PC-9 (cell line): Measurements from ENCODE around the gene STRN3. TPM values are rescaled to one million over a fixed set of nuclear protein-coding genes. Genes with fewer than 3 reads are reported as not detected.
"Not testable (repeated sequence)": the region's sequence is repeated elsewhere in the genome, so short reads cannot be mapped to it uniquely, and the experiment has no call there.

Source experiments
- BruUV-seq: library from RNA; stranded (reverse); fragments of 400-500 nt; replicated peaks from 2 replicates; lab custom pipeline; 2021; lab: Mats Ljungman, UMichigan
- CTCF ChIA-PET: fragments of 300-600 bp; sonication (Branson Sonifier 250); formaldehyde crosslinking; loops from one replicate; lab custom pipeline; 2022; ENCODE audit warnings: antibody characterized with exemption; lab: Charles Lee
- POLR2A ChIA-PET: fragments of 300-600 bp; sonication (Branson Sonifier 250); formaldehyde crosslinking; loops from one replicate; lab custom pipeline; 2022; ENCODE audit warnings: antibody characterized with exemption; ENCODE audit not compliant: unreplicated experiment; lab: Charles Lee
- DNase-seq, 2 experiments: peaks; one replicate each; pipeline versions ENCODE4 v3.0.0 to v3.0.0-alpha.2; 2015 to 2022; ENCODE audit warnings: mixed read lengths in 1 of 2
- H2AFZ ChIP-seq: fragments of 200-600 bp; sonication (generic); 2 replicates; pipeline ENCODE4 v1.8.1; 2017; ENCODE audit warnings: antibody characterized with exemption
- H3F3A ChIP-seq: fragments of 200-600 bp; sonication (generic); 2 replicates; pipeline ENCODE4 v1.8.1; 2017; ENCODE audit warnings: antibody characterized with exemption, mild to moderate bottlenecking, low read depth; ENCODE audit not compliant: insufficient read depth
- H3K27ac ChIP-seq: fragments of 200-600 bp; sonication (generic); 2 replicates; pipeline ENCODE4 v1.6.1; 2016; ENCODE audit warnings: mixed run types
- H3K27me3 ChIP-seq: fragments of 200-600 bp; sonication (generic); 2 replicates; pipeline ENCODE4 v1.6.1; 2016; ENCODE audit warnings: low read depth, mixed run types; ENCODE audit not compliant: insufficient read depth
- H3K36me3 ChIP-seq: fragments of 200-600 bp; sonication (generic); 2 replicates; pipeline ENCODE4 v1.6.1; 2016; ENCODE audit warnings: low read depth, mixed run types
- H3K4me1 ChIP-seq: fragments of 200-600 bp; sonication (generic); replicated peaks from 2 replicates; pipeline ENCODE4 v1.6.1; 2016; ENCODE audit warnings: mixed run types; ENCODE audit not compliant: insufficient read depth
- H3K4me2 ChIP-seq: fragments of 200-600 bp; sonication (generic); 2 replicates; pipeline ENCODE4 v1.6.1; 2017; ENCODE audit warnings: mixed run types
- H3K4me3 ChIP-seq: fragments of 200-600 bp; sonication (generic); 2 replicates; pipeline ENCODE4 v1.6.1; 2016; ENCODE audit warnings: mixed run types
- H3K79me2 ChIP-seq: fragments of 200-600 bp; sonication (generic); 2 replicates; pipeline ENCODE4 v1.6.1; 2017; ENCODE audit warnings: low read depth, mixed run types
- H3K9me2 ChIP-seq: fragments of 200-600 bp; sonication (generic); 2 replicates; pipeline ENCODE4 v1.8.1; 2017; ENCODE audit warnings: mild to moderate bottlenecking; ENCODE audit not compliant: insufficient read depth
- H3K9me3 ChIP-seq: fragments of 200-600 bp; sonication (generic); 2 replicates; pipeline ENCODE4 v1.8.1; 2016; ENCODE audit warnings: low read depth; ENCODE audit not compliant: insufficient read depth
- H4K20me1 ChIP-seq: fragments of 200-600 bp; sonication (generic); 2 replicates; pipeline ENCODE4 v1.8.1; 2017; ENCODE audit not compliant: insufficient read depth
- EZH2 ChIP-seq: fragments of 200-600 bp; sonication (generic); IDR thresholded peaks from 2 replicates; pipeline ENCODE4 v1.8.0; 2017; ENCODE audit warnings: antibody characterized with exemption, low read depth
- intact Hi-C: fragments of 100-400 bp; cut with micrococcal nuclease; formaldehyde crosslinking; loops from one replicate; pipeline ENCODE4 v1.10.0; 2022; ENCODE audit not compliant: unreplicated experiment
- total RNA-seq: library from RNA; stranded (reverse); gene quantifications from 2 replicates; pipeline ENCODE4 v1.2.3, GENCODE V29; 2021
- TF ChIP-seq, protein P1 (sequence below): fragments of 200-600 bp; sonication (generic); conservative IDR thresholded peaks from 2 replicates; pipeline ENCODE4 v1.6.1; 2017; ENCODE audit warnings: mixed run types, antibody characterized with exemption, mild to moderate bottlenecking, moderate library complexity

The STRN3 gene
- total RNA-seq, 1 experiment from 2014 or later, result 18.1 TPM

DNA sequence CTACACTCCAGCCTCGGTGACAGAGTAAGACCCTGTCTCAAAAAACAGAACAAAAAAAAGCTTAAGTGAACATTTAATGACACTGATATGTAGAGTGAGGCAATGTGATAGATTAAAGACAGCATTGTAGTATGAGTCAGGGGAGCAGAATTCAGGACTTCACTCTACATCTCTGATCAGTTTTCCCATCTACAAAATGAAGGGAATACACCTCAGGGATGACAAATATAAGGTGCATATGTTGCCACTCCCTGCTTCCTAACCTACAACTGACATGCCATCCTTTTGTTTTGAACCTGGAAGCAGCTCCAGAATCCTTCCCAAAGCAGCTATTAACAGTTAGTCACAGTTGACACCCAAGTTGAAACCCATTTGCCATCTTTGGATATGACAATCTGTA, 30.9 kb upstream of the STRN3 start:
- Histone ChIP-seq H3K9me3 (no peaks in the 10 kb centered on the region), H3K4me2 (no peak overlapping the region), H3K4me3 (no peak overlapping the region), H3K36me3 (no peaks in the 10 kb centered on the region), H2AFZ (no peak overlapping the region), H3K4me1 (peaks cover 12% of the 10 kb centered on the region), H3K9me2 (no peaks in the 10 kb centered on the region), H3K27ac (no peak overlapping the region), H3K79me2 (no peaks in the 10 kb centered on the region), H3F3A (no peaks in the 10 kb centered on the region; the same call in 1 of the 2 replicates), H3K27me3 (no peaks in the 10 kb centered on the region), H4K20me1 (no peaks in the 10 kb centered on the region)
- intact Hi-C loops, result no loop called here
- DNase-seq, result no peak
- no peak for TF ChIP-seq EZH2
- TF ChIP-seq, protein P1, sequence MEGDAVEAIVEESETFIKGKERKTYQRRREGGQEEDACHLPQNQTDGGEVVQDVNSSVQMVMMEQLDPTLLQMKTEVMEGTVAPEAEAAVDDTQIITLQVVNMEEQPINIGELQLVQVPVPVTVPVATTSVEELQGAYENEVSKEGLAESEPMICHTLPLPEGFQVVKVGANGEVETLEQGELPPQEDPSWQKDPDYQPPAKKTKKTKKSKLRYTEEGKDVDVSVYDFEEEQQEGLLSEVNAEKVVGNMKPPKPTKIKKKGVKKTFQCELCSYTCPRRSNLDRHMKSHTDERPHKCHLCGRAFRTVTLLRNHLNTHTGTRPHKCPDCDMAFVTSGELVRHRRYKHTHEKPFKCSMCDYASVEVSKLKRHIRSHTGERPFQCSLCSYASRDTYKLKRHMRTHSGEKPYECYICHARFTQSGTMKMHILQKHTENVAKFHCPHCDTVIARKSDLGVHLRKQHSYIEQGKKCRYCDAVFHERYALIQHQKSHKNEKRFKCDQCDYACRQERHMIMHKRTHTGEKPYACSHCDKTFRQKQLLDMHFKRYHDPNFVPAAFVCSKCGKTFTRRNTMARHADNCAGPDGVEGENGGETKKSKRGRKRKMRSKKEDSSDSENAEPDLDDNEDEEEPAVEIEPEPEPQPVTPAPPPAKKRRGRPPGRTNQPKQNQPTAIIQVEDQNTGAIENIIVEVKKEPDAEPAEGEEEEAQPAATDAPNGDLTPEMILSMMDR, result no peak
- ChIA-PET POLR2A (interaction anchor here (0.7 kb wide), 1 partner anchor 63 kb away, joined by 5 read pairs; no protein-coding TSS in a partner anchor), CTCF (interaction anchor here (0.6 kb wide), 1 partner anchor 55 kb away, joined by 8 read pairs; no protein-coding TSS in a partner anchor)
- no TSS peak for BruUV-seq

DNA sequence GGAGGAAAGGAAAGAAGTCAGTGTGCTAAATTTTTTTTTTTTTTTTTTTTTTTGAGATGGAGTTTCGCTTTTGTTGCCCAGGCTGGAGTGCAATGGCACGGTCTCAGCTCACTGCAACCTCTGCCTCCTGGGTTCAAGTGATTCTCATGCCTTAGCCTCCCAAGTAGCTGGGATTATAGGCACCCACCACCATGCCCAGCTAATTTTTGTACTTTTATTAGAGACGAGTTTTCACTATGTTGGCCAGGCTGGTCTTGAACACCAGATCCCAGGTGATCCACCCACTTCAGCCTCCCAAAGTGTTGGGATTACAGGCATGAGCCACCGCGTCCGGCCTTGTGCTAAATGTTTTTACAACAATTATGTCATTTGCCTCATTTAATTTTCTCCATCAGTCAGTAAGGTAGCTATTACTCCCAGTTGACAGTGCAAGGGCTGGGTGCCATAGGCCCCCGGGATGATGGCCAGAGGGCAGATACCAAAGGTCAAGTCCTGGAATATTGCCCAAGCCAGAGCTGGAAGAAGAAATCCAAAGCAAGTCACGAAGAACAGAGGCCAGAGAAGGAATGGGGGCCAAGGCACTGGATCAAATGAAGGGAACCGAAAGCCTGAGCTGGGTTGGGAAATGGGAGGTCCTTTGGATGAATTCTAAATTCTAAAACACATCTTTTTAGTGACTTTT, 26.9 kb upstream of the STRN3 start:
- H3K27me3 ChIP-seq, H3K79me2 ChIP-seq, BruUV-seq, H3K4me2 ChIP-seq, H3K9me3 ChIP-seq, H4K20me1 ChIP-seq, intact Hi-C loops, H3K36me3 ChIP-seq, H3K4me1 ChIP-seq, H3K9me2 ChIP-seq, CTCF ChIA-PET, DNase-seq, H3F3A ChIP-seq, H3K27ac ChIP-seq, H2AFZ ChIP-seq, H3K4me3 ChIP-seq: not testable (repeated sequence)
- POLR2A ChIA-PET, result interaction anchor here (0.7 kb wide), 1 partner anchor 21 kb away, joined by 4 read pairs; no protein-coding TSS in a partner anchor

DNA sequence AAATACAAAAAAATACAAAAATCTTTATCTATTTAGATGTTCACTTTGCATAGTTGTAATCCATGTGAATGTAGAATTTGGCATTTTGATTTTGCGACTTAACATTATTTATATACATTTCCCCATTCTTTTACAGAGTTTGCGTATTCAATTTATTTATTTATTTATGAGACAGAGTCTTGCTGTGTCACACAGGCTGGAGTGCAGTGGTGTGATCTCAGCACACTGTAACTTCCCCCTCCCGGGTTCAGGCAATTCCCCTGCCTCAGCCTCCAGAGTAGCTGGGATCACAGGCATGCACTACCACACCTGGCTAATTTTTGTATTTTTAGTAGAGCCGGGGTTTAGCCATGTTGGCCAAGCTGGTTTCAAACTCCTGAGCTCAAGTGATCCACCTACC, 25.3 kb upstream of the STRN3 start:
- Histone ChIP-seq H3K9me3 (no peaks in the 10 kb centered on the region), H3K36me3 (no peaks in the 10 kb centered on the region), H3K4me3 (no peak overlapping the region), H3K27ac (no peak overlapping the region), H3K79me2 (no peaks in the 10 kb centered on the region), H3F3A (no peaks in the 10 kb centered on the region), H3K9me2 (no peaks in the 10 kb centered on the region), H2AFZ (no peak overlapping the region), H3K27me3 (no peaks in the 10 kb centered on the region), H4K20me1 (no peaks in the 10 kb centered on the region), H3K4me2 (no peak overlapping the region), H3K4me1 (no peaks in the 10 kb centered on the region)
- BruUV-seq, result no TSS peak
- no peak for TF ChIP-seq EZH2
- TF ChIP-seq, protein P1, result no peak
- POLR2A ChIA-PET, result interaction anchor here (0.6 kb wide), 1 partner anchor 179 kb away, joined by 3 read pairs; no protein-coding TSS in a partner anchor
- CTCF ChIA-PET, result interaction anchor here (0.6 kb wide), 1 partner anchor 49 kb away, joined by 9 read pairs; no protein-coding TSS in a partner anchor
- no peak for DNase-seq
- intact Hi-C loops, result no loop called here
